Upper lobe of left lung (tissue), 4 donors: ENCODE data around the gene OPCML.

ENCODE experiments used
- POLR2A ChIP-seq, 4 donors: fragments of 450-650 bp; IDR thresholded peaks; one replicate each; pipeline ENCODE4 v1.5.1; 2016 to 2017; ENCODE audit warnings: antibody characterized with exemption in 4 of 4, mild to moderate bottlenecking in 2 of 4
- POLR2AphosphoS5 ChIP-seq, 2 donors: sonication (generic); formaldehyde crosslinking; IDR thresholded peaks; one replicate each; pipeline ENCODE4 v1.5.1; 2017; ENCODE audit warnings: antibody characterized with exemption in 2 of 2
- TF ChIP-seq, protein P1 (sequence below), 6 experiments: fragments of 450-650 bp in 4 of 6; fragments of 200-600 bp in 2 of 6; sonication (generic) in 2 of 6; IDR thresholded peaks; one replicate each; pipeline ENCODE4 v1.5.1; 2016 to 2019; ENCODE audit warnings: antibody characterized with exemption in 6 of 6

DNA sequence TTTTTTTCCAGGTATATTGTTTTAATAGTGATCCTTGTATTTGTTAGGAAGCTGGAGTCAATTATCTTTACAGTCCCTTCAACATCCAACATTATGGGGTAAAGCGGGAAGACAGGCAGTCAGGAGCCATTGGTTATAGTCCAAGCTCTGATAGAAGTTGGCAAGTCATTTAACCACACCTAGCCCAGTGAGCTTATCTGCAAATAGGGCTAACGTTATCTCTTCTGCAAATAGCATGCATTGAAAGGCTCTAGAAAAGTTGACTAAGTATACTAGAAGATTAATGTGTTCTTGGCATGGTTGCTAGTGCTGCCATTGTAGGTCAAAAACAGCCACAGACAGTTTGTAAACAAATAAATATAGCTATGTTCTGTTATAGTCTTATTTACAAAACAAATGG, 520.7 kb downstream of the OPCML start:
- TF ChIP-seq POLR2AphosphoS5 (IDR thresholded peaks at IDR 0.05) (no peak), POLR2A (IDR thresholded peaks at IDR 0.05) (no peak)
- TF ChIP-seq, protein P1, sequence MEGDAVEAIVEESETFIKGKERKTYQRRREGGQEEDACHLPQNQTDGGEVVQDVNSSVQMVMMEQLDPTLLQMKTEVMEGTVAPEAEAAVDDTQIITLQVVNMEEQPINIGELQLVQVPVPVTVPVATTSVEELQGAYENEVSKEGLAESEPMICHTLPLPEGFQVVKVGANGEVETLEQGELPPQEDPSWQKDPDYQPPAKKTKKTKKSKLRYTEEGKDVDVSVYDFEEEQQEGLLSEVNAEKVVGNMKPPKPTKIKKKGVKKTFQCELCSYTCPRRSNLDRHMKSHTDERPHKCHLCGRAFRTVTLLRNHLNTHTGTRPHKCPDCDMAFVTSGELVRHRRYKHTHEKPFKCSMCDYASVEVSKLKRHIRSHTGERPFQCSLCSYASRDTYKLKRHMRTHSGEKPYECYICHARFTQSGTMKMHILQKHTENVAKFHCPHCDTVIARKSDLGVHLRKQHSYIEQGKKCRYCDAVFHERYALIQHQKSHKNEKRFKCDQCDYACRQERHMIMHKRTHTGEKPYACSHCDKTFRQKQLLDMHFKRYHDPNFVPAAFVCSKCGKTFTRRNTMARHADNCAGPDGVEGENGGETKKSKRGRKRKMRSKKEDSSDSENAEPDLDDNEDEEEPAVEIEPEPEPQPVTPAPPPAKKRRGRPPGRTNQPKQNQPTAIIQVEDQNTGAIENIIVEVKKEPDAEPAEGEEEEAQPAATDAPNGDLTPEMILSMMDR (IDR thresholded peaks at IDR 0.05) = no peak
